Limb (tissue), 2 donors: Measurements from ENCODE around the gene REEP2.
A peak's percentile ranks its signal among the peaks of the same experiment; 100 is the strongest.

ENCODE experiments used
- DNase-seq, 2 donors: peaks; one replicate each; pipeline ENCODE4 v3.0.0-alpha.2; 2016; ENCODE audit errors: extremely low spot score in 2 of 2

REEP2 gene

DNA sequence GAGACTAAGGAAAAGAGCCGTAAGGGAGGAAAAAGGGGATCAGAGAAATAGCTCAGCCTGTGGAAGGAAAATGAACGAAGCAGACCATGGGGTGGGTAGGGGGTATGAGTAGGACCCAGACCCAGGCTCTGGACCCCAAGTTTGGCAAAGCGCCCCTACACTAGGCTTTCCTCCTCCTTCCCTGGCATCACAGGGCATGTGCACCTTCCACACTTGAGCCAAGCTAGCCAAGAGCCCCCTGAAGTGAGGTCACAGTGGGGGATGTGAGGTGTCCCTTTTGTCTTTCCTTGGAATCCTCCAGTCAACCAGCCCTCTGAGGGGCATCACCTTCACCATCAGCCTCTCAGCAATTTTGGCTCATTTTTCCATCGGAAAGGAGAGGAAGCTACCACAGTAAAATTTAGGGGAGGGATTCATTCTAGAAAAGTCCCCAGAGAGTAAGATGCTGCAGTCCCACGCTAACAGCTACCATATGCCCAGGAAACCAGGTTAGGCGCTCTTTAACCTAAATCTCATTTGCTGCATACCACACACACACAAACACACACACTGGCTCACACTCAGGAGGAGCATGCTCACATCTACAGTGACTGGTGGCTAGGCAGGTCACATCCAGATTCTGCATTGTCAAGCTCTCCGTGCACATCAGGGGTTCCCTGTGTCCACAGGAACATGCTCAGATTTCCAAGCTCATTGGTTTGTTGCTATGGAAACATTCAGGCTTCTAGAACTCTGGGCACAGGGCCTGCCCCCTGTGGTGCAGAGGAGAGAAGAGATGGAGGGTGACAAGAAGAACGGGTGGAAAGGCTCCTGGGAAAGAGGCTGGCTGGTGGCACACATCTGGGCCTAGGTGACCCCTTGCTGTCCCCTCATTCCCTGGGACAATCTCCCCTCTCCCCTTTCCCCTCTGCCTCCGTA, 9.9 kb downstream of the REEP2 start:
- peak in 1 of 2 donors; percentile 63 for DNase-seq

DNA sequence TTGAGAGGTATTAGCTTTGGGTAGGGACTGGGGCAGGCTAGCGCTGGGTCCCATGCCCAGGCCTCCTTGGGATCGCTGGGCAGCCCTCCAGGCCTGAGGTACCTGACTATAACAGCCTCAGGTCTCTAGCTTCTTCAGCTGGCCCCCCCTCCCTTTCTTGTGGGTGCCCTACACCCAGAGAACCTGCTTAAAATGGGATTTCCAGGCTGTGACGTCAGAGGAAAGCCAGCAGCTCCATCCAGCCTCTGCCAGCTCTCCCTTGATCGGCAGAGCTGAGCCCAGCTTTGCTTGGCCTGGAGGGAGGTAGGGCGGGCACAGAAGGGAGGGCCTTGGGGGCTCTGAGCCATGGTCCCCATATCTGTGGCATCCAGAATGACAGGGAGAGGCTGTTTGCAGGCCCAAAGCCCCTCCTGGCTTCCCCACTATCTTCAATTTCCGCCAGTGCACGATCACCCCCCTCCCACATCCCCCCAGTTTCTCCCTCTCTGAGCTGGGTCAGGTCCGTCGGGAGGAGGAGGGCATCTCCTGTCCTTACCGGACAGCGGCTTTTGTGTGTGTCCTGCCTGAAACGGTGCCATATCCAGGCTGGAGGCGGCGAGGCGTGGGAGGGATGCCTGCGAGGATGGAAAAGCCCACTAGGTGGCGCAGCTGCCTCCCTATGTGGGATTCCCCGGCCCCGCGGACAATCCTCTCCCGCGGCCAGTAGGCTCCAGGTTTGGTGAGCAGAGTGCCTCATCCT, 10.8 kb downstream of the REEP2 start:
- peak; percentile 82 to 92 for DNase-seq

- DNase-seq: no peak
These were observed 12.1 kb downstream of the REEP2 start for GRCh38 chr5:138450971-138451370.

DNA sequence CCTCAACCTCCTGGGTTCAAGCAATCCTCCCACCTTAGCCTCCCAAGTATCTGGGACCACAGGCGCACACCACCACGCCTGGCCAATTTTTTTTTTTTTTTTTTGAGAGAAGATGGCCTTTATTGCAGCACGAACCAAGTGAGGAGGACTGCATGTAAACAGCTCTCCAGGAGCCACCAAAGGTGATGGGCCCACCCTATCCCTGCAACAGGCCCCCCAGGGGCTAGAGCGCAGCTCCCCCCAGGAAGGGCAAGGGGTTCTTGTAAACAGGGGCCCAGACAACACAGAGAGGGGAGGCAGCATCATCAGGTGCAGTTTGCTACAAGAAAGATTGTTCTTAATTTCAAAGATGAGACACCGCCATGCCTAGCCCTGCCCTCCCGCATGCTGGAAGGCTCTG, 13.9 kb downstream of the REEP2 start:
- no peak for DNase-seq

GRCh38 chr5:138453590-138453989, 14.7 kb downstream of the REEP2 start:
- DNase-seq: no peak

DNA sequence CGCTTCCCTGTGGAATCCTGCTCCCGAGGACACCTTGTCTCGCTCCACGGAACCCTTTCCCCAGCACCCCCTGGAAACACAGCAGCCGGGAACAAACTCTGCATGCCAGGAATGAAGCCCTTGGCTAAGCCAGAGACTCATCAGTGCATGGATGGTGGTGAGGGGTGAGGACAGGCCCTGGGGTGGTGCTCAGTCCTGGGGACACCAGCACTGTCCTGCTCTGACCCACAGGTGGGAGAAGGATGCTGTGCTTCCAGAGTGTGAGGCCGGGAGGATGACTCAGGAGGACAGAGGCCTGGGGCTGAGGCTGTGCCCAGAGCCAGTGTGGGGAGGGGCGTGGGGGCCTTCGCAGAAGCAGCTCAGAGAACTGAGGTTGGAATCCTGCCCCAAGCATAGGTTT, 15.3 kb downstream of the REEP2 start:
- no peak for DNase-seq

- DNase-seq: no peak
These were observed 16.5 kb downstream of the REEP2 start for GRCh38 chr5:138455232-138455930.

- DNase-seq: no peak
These were observed 18.8 kb downstream of the REEP2 start for GRCh38 chr5:138457531-138458275.

DNA sequence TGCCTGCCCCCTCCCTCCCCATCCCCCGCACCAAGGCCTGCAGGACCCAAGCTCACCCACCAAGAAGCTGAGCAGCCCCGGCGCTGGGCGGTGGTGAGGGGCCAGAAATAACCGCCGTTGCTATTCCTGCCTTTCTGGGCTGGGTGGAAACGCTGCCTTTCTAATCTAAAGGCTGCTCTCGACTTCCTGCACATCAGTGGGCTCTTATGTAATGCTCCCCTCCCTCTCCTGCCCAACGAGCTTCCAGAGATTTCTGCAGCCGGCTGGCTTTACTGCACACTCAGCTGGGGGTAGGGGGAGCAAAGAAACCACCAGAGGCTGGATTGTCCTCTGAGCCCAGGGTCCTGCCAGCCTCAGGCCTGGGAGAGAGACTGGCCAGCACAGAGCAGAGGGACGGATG, 19.5 kb downstream of the REEP2 start:
- no peak for DNase-seq

DNA sequence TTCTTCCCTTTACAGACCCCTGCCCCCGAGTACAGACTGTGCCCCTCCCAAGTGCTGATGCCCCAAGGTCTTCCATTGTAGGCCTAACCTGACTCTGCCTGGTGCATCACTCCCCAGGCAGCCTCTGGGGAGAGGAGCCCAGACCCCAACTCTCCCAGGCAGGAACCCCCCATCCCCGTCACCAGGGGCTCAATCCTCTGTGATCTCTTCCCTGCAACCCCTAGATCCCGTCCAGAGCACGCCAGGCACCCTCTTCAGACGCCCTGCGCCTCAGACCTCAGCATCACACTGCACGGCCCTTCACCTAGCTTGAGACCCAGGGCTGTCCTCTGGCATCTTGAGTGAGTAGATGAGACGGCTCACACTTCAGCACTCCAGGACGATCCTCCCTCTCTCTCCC, 20.0 kb downstream of the REEP2 start:
- no peak for DNase-seq

- no peak for DNase-seq
These were observed 20.6 kb downstream of the REEP2 start for GRCh38 chr5:138459311-138459933.

DNA sequence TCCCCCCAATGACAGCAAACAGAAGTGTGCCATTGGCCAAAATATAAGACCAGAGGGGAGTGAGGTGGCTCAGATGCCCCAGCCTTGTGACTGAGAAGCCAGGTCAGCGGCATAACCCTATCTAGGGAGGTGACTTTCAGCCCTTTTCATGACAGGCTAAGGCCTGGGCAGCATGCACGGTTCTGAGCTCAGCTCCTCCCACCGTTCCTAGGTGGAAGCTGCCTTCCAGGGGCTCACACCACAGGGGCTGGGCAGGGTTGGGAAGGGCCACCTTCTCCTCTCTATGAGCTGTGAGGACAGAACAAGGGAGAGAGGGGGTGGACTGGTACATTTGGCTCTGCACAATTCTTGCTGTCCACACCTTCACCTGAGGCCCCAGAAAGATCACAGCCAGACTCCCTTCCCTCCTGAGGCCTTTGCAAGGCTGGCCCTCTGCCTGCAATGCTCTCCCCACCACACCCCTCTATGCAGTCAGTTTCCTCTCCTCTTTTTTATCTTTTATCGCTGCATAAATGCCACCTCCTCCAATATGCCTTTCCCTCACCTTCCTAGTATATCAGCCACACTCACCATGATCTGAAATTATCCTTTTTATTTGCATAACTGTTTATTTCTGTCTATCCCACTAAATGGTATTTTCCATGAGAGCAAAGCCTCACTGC, 21.3 kb downstream of the REEP2 start:
- no peak for DNase-seq

GRCh38 chr5:138461343-138462125, 22.7 kb downstream of the REEP2 start:
- no peak for DNase-seq

DNA sequence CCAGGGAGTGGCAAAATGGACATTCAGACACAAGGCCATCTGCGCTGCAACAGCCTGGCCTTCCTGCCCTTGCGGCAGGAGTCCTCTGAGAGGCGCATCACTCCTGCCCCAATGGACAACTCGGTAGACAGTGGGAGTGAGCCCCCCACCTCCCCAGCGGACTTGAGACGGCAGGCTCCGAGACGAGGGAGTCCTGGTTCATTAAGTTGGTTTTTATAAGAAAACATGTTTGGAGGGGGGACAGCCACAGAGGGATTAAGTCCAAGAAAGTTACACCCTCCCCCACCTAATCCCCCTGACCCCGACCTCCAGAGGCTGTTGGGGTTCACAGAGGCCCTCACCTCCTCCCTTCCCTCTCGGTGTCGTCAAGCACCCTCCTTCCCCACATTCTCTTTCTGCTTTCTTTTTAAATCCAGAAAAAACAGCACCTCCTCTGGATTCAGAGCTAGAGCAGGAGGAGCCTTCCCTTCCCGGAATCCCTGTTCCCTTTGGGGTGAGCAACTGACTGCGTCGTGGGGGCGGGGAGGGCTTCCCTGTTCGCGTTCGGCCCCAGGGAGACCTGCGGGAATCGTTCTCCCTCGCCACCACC, 24.7 kb downstream of the REEP2 start:
- peak in 1 of 2 donors; percentile 67 for DNase-seq

DNA sequence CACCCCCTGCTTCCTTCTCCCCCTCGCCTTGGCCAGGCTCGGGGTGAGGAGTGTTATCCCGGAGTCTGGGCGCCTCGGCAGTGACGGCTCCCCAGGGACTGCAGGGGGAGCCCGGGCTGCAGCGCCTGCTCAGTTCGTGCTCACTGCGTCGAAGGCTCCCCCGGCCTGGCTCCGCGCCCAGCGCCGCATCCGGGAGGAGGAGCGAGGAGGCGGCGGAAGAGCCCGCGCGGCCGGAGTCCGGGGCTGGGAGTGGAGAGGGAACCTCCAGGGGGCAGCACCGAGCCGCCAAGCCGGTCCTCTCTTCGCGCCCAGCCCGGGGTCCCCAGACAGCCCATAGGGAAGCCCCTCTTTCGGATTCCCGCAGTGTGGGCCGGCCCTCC, 25.1 kb downstream of the REEP2 start:
- peak; percentile 94 to 99 for DNase-seq

GRCh38 chr5:138464388-138465260, 25.8 kb downstream of the REEP2 start:
- DNase-seq: peak; percentile 97 to 99

DNA sequence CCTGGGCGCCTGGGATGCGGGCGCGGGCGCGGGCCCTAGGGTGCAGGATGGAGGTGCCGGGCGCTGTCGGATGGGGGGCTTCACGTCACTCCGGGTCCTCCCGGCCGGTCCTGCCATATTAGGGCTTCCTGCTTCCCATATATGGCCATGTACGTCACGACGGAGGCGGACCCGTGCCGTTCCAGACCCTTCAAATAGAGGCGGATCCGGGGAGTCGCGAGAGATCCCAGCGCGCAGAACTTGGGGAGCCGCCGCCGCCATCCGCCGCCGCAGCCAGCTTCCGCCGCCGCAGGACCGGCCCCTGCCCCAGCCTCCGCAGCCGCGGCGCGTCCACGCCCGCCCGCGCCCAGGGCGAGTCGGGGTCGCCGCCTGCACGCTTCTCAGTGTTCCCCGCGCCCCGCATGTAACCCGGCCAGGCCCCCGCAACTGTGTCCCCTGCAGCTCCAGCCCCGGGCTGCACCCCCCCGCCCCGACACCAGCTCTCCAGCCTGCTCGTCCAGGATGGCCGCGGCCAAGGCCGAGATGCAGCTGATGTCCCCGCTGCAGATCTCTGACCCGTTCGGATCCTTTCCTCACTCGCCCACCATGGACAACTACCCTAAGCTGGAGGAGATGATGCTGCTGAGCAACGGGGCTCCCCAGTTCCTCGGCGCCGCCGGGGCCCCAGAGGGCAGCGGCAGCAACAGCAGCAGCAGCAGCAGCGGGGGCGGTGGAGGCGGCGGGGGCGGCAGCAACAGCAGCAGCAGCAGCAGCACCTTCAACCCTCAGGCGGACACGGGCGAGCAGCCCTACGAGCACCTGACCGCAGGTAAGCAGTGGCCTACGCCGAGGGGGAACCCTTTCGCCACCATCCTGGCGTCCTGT, 26.6 kb downstream of the REEP2 start, which contains the start of gene EGR1:
Gene EGR1, plus strand, starts transcription at position 219 of the 864 bp plus-strand sequence. Its CDS starts 283 bp downstream, at position 502.
- peak in 1 of 2 donors; percentile 96 for DNase-seq
